Measurements from ENCODE around the gene TMEM253.

TMEM253 gene

GRCh38 chr14:21090940-21091663, 9.8 kb upstream of the TMEM253 start:
- TF ChIP-seq CTCF (IDR thresholded peaks at IDR 0.05; ENCODE audit: low read depth, low read length) = no peak
- H3K4me3 ChIP-seq (ENCODE audit: low read depth, low read length) = no peak overlapping the region

GRCh38 chr14:21091821-21092272, 9.0 kb upstream of the TMEM253 start:
- TF ChIP-seq CTCF (IDR thresholded peaks at IDR 0.05; ENCODE audit: low read depth, low read length) = no peak
- no peak overlapping the region for H3K4me3 ChIP-seq (ENCODE audit: low read depth, low read length)

GRCh38 chr14:21092273-21093011, 8.4 kb upstream of the TMEM253 start:
- H3K4me3 ChIP-seq (ENCODE audit: low read depth, low read length) = no peak overlapping the region
- TF ChIP-seq CTCF (IDR thresholded peaks at IDR 0.05; ENCODE audit: low read depth, low read length) = peak; percentile 100

- TF ChIP-seq CTCF (IDR thresholded peaks at IDR 0.05; ENCODE audit: low read depth, low read length) = no peak
- no peak overlapping the region for H3K4me3 ChIP-seq (ENCODE audit: low read depth, low read length)
Observed at GRCh38 chr14:21093018-21093417, 7.8 kb upstream of the TMEM253 start.

- TF ChIP-seq CTCF (IDR thresholded peaks at IDR 0.05; ENCODE audit: low read depth, low read length) = no peak
- no peak overlapping the region for H3K4me3 ChIP-seq (ENCODE audit: low read depth, low read length)
Observed at GRCh38 chr14:21093769-21094681, 6.8 kb upstream of the TMEM253 start.

GRCh38 chr14:21095430-21096205, 5.2 kb upstream of the TMEM253 start:
- no peak for TF ChIP-seq CTCF (IDR thresholded peaks at IDR 0.05; ENCODE audit: low read depth, low read length)
- H3K4me3 ChIP-seq (ENCODE audit: low read depth, low read length) = no peak overlapping the region

Data from WI38 (cell line).